Fibroblast of mammary gland (primary cell): Measurements from ENCODE around the gene SPANXN4.

Source experiments
- DNase-seq: peaks from one replicate; pipeline ENCODE4 v3.0.0-alpha.2; 2010; ENCODE audit warnings: low read depth
- H3K4me3 ChIP-seq: 2 replicates; pipeline ENCODE4 v1.5.1; 2011; ENCODE audit warnings: low read depth, mild to moderate bottlenecking, low read length, moderate library complexity; ENCODE audit not compliant: control insufficient read depth
- TF ChIP-seq, protein P1 (sequence below): conservative IDR thresholded peaks from 2 replicates; pipeline ENCODE4 v1.5.1; 2011; ENCODE audit warnings: low read depth, low read length, inconsistent platforms; ENCODE audit not compliant: control insufficient read depth, insufficient read depth

The SPANXN4 gene

DNA sequence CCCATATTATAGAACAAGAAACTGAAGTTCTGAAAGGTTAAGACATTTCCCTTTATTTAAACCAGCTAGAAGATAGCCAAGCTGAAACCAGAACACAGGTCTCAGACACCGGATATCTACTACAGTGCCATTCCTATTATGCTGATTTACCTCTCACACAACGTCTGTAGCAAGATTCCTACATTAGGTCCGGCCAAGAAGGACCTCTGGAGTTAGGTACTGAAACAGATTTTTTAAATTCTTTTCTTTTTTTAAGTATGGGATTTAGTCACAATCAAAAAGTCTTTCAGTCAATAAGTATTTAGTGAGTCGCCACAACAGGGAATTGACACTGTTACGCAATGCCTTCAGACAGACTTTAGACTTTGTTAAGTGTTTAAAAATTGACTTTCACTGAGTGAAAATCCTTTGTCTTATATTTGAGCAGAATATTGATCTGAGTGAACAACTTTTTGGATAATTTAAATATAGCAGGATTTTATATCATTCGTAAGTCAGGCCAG, 26.5 kb upstream of the SPANXN4 start:
- H3K4me3 ChIP-seq = no peak overlapping the region
- TF ChIP-seq, protein P1, sequence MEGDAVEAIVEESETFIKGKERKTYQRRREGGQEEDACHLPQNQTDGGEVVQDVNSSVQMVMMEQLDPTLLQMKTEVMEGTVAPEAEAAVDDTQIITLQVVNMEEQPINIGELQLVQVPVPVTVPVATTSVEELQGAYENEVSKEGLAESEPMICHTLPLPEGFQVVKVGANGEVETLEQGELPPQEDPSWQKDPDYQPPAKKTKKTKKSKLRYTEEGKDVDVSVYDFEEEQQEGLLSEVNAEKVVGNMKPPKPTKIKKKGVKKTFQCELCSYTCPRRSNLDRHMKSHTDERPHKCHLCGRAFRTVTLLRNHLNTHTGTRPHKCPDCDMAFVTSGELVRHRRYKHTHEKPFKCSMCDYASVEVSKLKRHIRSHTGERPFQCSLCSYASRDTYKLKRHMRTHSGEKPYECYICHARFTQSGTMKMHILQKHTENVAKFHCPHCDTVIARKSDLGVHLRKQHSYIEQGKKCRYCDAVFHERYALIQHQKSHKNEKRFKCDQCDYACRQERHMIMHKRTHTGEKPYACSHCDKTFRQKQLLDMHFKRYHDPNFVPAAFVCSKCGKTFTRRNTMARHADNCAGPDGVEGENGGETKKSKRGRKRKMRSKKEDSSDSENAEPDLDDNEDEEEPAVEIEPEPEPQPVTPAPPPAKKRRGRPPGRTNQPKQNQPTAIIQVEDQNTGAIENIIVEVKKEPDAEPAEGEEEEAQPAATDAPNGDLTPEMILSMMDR = no peak
- no peak for DNase-seq

DNA sequence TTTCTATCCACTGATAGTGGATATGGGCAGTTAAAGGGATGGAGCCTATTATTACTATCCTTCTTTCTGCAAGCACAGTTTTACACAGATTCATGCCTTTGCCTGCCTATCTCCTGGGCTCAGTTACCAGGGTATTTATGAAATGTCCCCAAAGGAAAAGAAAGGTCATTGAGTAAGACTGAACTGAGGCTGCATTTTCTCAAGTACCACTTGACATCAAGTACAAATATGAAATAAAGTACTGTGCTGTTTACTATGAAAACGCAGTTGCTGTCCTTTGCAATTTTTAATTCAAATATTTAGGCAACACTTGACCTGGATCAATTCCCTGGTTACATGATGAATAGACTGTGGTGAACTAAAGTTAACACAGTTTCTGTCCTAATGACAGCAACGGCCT, 23.5 kb upstream of the SPANXN4 start:
- H3K4me3 ChIP-seq = no peak overlapping the region
- DNase-seq = no peak
- TF ChIP-seq, protein P1 = no peak

DNA sequence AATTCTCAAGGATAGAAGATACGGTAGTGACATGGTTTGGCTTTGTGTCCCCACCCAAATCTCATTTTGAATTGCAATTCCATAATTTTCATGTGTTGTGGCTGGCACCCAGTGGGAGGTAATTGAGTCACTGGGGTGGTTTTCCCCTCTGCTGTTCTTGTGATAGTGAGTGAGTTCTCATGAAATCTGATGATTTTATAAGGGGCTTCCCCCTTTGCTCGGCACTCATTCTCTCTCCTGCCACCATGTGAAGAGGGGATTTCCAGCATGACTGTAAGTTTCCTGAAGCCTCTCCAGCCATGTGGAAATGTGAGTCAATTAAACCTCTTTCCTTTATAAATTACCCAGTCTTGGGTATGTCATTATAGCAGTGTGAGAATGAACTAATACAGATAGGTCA, 8.5 kb upstream of the SPANXN4 start:
- TF ChIP-seq, protein P1 = no peak
- DNase-seq = no peak
- no peak overlapping the region for H3K4me3 ChIP-seq

DNA sequence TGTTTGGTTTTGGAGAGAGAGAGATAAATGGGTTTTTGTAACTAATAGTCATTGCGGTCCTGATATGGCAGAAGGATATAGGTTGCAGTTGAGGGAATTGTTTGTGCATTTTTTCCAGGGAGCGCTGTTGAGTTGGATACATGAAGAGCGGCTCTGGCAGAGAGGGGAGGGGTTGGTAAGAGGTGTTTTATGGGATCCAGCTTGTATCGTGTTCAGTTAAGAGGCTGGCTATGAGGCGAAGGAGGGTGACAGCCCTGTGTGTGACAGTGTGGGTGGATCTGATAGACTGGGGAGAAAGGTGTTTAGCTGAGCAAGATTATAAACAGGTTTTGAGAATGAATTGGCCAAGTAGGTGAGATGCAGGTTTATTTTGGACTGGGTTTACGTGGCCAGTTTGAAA, 1.5 kb downstream of the SPANXN4 start:
- no peak for DNase-seq
- TF ChIP-seq, protein P1 = no peak
- no peak overlapping the region for H3K4me3 ChIP-seq

DNA sequence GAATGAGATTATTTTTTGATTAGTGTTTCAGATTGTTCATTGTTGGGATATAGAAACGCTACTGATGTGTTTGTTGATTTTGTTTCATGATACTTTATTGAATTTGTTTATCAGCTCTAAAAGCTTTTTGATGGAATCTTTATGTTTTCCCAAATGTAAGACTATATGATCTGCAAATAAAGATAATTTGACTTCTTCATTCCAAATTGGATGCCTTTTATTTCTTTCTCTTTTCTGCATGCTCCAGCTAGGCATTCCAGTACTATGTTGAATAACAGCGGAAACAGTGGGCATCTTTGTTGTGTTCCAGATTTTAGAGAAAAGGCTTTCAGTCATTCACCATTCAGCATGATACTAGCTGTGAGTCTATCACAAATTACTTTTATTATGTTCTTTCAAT, 21.8 kb downstream of the SPANXN4 start:
- TF ChIP-seq, protein P1 = no peak
- DNase-seq = no peak
- H3K4me3 ChIP-seq = no peak overlapping the region

DNA sequence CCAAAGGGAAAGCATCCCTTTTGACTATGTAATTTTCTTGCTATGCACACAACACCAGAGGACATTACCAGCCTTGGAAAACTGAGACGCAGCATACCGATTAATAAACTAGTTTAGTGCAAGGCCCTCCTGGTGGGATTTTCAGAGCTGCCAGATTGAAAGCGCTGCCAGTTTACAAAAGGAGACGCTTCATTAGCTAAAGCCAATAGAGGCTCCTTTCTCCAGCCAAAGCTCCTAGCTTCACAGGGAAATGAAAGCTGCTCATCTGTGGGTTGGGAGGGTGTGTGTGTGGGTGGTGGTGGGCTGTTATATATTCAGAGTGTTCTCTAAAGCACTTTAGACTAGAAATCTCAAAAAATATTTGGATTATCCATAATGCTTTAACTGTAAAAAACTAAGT, 32.4 kb downstream of the SPANXN4 start:
- TF ChIP-seq, protein P1 = no peak
- H3K4me3 ChIP-seq = no peak overlapping the region
- no peak for DNase-seq

DNA sequence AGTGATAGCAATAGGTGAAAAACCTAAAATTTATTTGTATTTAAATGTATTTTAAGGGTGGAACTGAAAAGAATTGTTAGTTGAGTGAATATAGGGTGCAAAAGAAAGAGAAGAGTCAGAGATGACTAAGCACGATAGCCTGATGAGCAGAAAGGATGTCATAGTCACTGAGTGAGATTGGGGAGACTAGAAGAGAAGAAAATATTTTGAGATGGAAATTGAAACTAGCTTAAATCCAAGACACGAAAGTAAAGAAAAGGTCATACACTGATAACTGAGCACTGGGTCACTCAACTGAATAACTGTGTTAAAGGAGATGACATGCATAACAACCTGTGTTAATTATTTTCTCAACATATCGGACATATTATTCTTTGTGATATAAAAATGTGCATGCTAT, 55.5 kb downstream of the SPANXN4 start:
- TF ChIP-seq, protein P1 = no peak
- DNase-seq = no peak
- H3K4me3 ChIP-seq = no peak overlapping the region
